Stimulated activated CD8-positive, alpha-beta memory T cell treated with anti-CD3 and anti-CD28 coated beads, Interleukin-15, amount 100 ng/mL, for 24 hours (primary cell): ENCODE data around the gene UQCRC2.
"Not testable (repeated sequence)": the region's sequence is repeated elsewhere in the genome, so short reads cannot be mapped to it uniquely, and the experiment has no call there.

Experiments
- DNase-seq: peaks from one replicate; pipeline ENCODE4 v3.0.0-alpha.2; 2020; ENCODE audit warnings: low read depth

UQCRC2 gene

GRCh38 chr16:21952793-21953540 lies at the start of gene UQCRC2:
TSS of gene UQCRC2 (plus strand) at chr16:21953361. CDS start at chr16:21953424, 63 bp downstream.
- peak; percentile 62 for DNase-seq

GRCh38 chr16:21932650-21933049 lies 20.5 kb upstream of the UQCRC2 start:
- DNase-seq: not testable (repeated sequence)

GRCh38 chr16:21933316-21933715 lies 19.8 kb upstream of the UQCRC2 start:
- not testable (repeated sequence) for DNase-seq

GRCh38 chr16:21933790-21934189 lies 19.4 kb upstream of the UQCRC2 start:
- not testable (repeated sequence) for DNase-seq

GRCh38 chr16:21936216-21936615 lies 16.9 kb upstream of the UQCRC2 start:
- not testable (repeated sequence) for DNase-seq

GRCh38 chr16:21937336-21937829 lies 15.8 kb upstream of the UQCRC2 start:
- DNase-seq: no peak

- DNase-seq: no peak
Observed at GRCh38 chr16:21940570-21940969, 12.6 kb upstream of the UQCRC2 start.

GRCh38 chr16:21943571-21943970 lies 9.6 kb upstream of the UQCRC2 start:
- no peak for DNase-seq

- DNase-seq: no peak
Observed at GRCh38 chr16:21946889-21947635, 6.1 kb upstream of the UQCRC2 start.

- DNase-seq: no peak
Observed at GRCh38 chr16:21949713-21950260, 3.4 kb upstream of the UQCRC2 start.

- DNase-seq: no peak
Observed at GRCh38 chr16:21950782-21951521, 2.2 kb upstream of the UQCRC2 start.

GRCh38 chr16:21952040-21952792 lies 945 bp upstream of the UQCRC2 start:
- DNase-seq: peak; percentile 33

- no peak for DNase-seq
Observed at GRCh38 chr16:21953541-21953902, 361 bp downstream of the UQCRC2 start.

- DNase-seq: no peak
Observed at GRCh38 chr16:21957714-21958346, 4.7 kb downstream of the UQCRC2 start.

- no peak for DNase-seq
Observed at GRCh38 chr16:21959050-21959449, 5.9 kb downstream of the UQCRC2 start.

- DNase-seq: no peak
Observed at GRCh38 chr16:21962475-21962874, 9.3 kb downstream of the UQCRC2 start.

- no peak for DNase-seq
Observed at GRCh38 chr16:21963887-21964286, 10.7 kb downstream of the UQCRC2 start.

- no peak for DNase-seq
Observed at GRCh38 chr16:21964353-21964752, 11.2 kb downstream of the UQCRC2 start.

- no peak for DNase-seq
Observed at GRCh38 chr16:21971856-21972255, 18.7 kb downstream of the UQCRC2 start.

GRCh38 chr16:21973945-21974344 lies 20.8 kb downstream of the UQCRC2 start:
- no peak for DNase-seq

- no peak for DNase-seq
Observed at GRCh38 chr16:21980032-21980431, 26.9 kb downstream of the UQCRC2 start.
